ENCODE data around the gene C4BPA. TPM values are rescaled to one million over a fixed set of nuclear protein-coding genes. Genes with fewer than 3 reads are reported as not detected.

Gene C4BPA
- total RNA-seq, 1 experiment from 2014 or later = not detected

DNA sequence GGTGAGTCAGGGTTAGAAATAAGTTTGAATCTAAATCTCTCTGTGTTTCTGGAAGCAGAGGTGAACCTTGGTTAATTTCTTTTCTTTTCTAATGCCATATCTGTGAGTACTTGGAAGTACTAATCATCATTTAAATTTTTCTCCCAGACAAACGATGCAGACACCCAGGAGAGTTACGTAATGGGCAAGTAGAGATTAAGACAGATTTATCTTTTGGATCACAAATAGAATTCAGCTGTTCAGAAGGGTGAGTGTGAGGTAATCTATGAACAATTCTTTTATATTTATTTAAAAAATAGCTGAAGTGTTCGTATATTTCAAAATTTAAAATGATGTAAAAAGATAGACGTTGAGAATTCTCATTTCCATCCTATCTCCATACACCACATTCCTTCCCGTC, 11.2 kb downstream of the C4BPA start:
- Mint-ChIP-seq H3K4me1 (no peaks in the 10 kb centered on the region; a peak in 1 of 4 replicates), H3K36me3 (ENCODE audit: insufficient read depth in 1 of 3, low read depth in 3 of 3) (no peaks in the 10 kb centered on the region), H3K4me3 (no peak overlapping the region), H3K27me3 (ENCODE audit: low read depth) (no peaks in the 10 kb centered on the region), H3K9me3 (no peaks in the 10 kb centered on the region), H3K27ac (no peak overlapping the region)
- H2AFZ ChIP-seq (ENCODE audit: low read length) = no peak overlapping the region
- H2AK5ac ChIP-seq (ENCODE audit: insufficient read length, low read length) = no peak overlapping the region
- no peak overlapping the region for H4K5ac ChIP-seq (ENCODE audit: insufficient read length, low read depth, low read length)
- H2BK5ac ChIP-seq (ENCODE audit: insufficient read length, low read length) = no peak overlapping the region
- no peak overlapping the region for H3K4me2 ChIP-seq (ENCODE audit: insufficient read depth, insufficient read length, low read length)
- H3K14ac ChIP-seq (ENCODE audit: insufficient read depth, low read length) = no peak overlapping the region
- H4K20me1 ChIP-seq (ENCODE audit: control insufficient read depth, insufficient read depth, insufficient read length) = no peaks in the 10 kb centered on the region
- H3K56ac ChIP-seq (ENCODE audit: insufficient read length, low read depth, low read length) = no peak overlapping the region
- H3K9me3 ChIP-seq (ENCODE audit: control insufficient read depth, low read depth, low read length) = no peaks in the 10 kb centered on the region
- H3K23ac ChIP-seq (ENCODE audit: insufficient read length, low read depth, low read length) = no peak overlapping the region
- no peaks in the 10 kb centered on the region for H3K23me2 ChIP-seq (ENCODE audit: insufficient read length, low read depth, low read length, poor library complexity, severe bottlenecking)
- H2BK120ac ChIP-seq (ENCODE audit: low read depth, low read length, poor library complexity, severe bottlenecking) = no peak overlapping the region
- H2BK15ac ChIP-seq (ENCODE audit: low read depth, low read length) = no peak overlapping the region
- no peak overlapping the region for H3K27ac ChIP-seq (ENCODE audit: insufficient read length, low read depth, low read length)
- no peak overlapping the region for H3T11ph ChIP-seq (ENCODE audit: low read length)
- H3K4me1 ChIP-seq (ENCODE audit: insufficient read depth, low read length) = no peaks in the 10 kb centered on the region
- H4K91ac ChIP-seq (ENCODE audit: insufficient read length, low read depth, low read length) = no peak overlapping the region
- no peak overlapping the region for H2BK20ac ChIP-seq (ENCODE audit: low read depth, low read length, poor library complexity, severe bottlenecking)
- DNase-seq = no peak
- TF ChIP-seq, protein P1, sequence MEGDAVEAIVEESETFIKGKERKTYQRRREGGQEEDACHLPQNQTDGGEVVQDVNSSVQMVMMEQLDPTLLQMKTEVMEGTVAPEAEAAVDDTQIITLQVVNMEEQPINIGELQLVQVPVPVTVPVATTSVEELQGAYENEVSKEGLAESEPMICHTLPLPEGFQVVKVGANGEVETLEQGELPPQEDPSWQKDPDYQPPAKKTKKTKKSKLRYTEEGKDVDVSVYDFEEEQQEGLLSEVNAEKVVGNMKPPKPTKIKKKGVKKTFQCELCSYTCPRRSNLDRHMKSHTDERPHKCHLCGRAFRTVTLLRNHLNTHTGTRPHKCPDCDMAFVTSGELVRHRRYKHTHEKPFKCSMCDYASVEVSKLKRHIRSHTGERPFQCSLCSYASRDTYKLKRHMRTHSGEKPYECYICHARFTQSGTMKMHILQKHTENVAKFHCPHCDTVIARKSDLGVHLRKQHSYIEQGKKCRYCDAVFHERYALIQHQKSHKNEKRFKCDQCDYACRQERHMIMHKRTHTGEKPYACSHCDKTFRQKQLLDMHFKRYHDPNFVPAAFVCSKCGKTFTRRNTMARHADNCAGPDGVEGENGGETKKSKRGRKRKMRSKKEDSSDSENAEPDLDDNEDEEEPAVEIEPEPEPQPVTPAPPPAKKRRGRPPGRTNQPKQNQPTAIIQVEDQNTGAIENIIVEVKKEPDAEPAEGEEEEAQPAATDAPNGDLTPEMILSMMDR (conservative IDR thresholded peaks at IDR 0.05) = no peak
- no peaks in the 10 kb centered on the region for H3K79me1 ChIP-seq (ENCODE audit: insufficient read depth, low read depth, low read length, poor library complexity, severe bottlenecking)
- no peak overlapping the region for H3K9ac ChIP-seq (ENCODE audit: extremely low read depth, insufficient read length, low read length)
- no peak overlapping the region for H3K18ac ChIP-seq (ENCODE audit: insufficient read length, low read depth, low read length)
- no peak overlapping the region for H3K4ac ChIP-seq (ENCODE audit: low read depth, low read length)
- WGBS (ENCODE audit: extremely low coverage, insufficient read length, low lambda C conversion rate) = no CpG with 5 or more reads among the region's 5 CpGs
- H4K8ac ChIP-seq (replicated peaks; ENCODE audit: insufficient read length, low read depth, low read length) = no peak overlapping the region
- no peak overlapping the region for H2BK12ac ChIP-seq (ENCODE audit: insufficient read length, low read depth, low read length)
- H3K79me2 ChIP-seq (ENCODE audit: insufficient read depth, low read length) = no peaks in the 10 kb centered on the region
- no peaks in the 10 kb centered on the region for H3K27me3 ChIP-seq (ENCODE audit: insufficient read depth, low read length)

All from H9 (cell line).